OCI-LY1 (cell line): ENCODE results near the gene STON2.

Source experiments
- H2AFZ ChIP-seq: fragments of 200-600 bp; sonication (generic), shearing (Covaris generic); 2 replicates; pipeline ENCODE4 v1.6.0; 2014; ENCODE audit warnings: antibody characterized with exemption, mild to moderate bottlenecking, low read length
- H3F3A ChIP-seq: fragments of 200-600 bp; sonication (generic), shearing (Covaris generic); 2 replicates; pipeline ENCODE4 v1.6.0; 2014; ENCODE audit warnings: mild to moderate bottlenecking, antibody characterized with exemption, low read length, moderate library complexity; ENCODE audit not compliant: insufficient read depth
- H3K27ac ChIP-seq: fragments of 200-600 bp; sonication (generic); 2 replicates; pipeline ENCODE4 v1.5.1; 2014; ENCODE audit warnings: low read length, mixed run types, mild to moderate bottlenecking, low read depth; ENCODE audit not compliant: poor library complexity, severe bottlenecking
- H3K27me3 ChIP-seq: fragments of 200-600 bp; sonication (generic); 2 replicates; pipeline ENCODE4 v1.6.0; 2014; ENCODE audit warnings: antibody characterized with exemption, mild to moderate bottlenecking, low read length, moderate library complexity; ENCODE audit not compliant: insufficient read depth
- H3K36me3 ChIP-seq: fragments of 200-600 bp; sonication (generic); 2 replicates; pipeline ENCODE4 v1.6.1; 2014; ENCODE audit warnings: mild to moderate bottlenecking, antibody characterized with exemption, low read length, moderate library complexity, mixed read lengths; ENCODE audit not compliant: insufficient read depth
- H3K4me1 ChIP-seq: fragments of 200-600 bp; sonication (generic); 2 replicates; pipeline ENCODE4 v1.5.1; 2014; ENCODE audit warnings: mild to moderate bottlenecking, low read length, moderate library complexity; ENCODE audit not compliant: insufficient read depth, severe bottlenecking
- H3K4me2 ChIP-seq: fragments of 200-600 bp; sonication (generic), shearing (Covaris generic); 2 replicates; pipeline ENCODE4 v1.6.1; 2014; ENCODE audit warnings: low read length
- H3K4me3 ChIP-seq: fragments of 200-600 bp; sonication (generic); 2 replicates; pipeline ENCODE4 v1.5.1; 2014; ENCODE audit warnings: low read length, low read depth, mild to moderate bottlenecking, mixed read lengths; ENCODE audit not compliant: poor library complexity, severe bottlenecking
- H3K79me2 ChIP-seq: fragments of 200-600 bp; shearing (Covaris generic); 2 replicates; pipeline ENCODE4 v1.6.1; 2016; ENCODE audit warnings: mixed run types, low read length, mixed read lengths; ENCODE audit not compliant: insufficient read depth
- H3K9ac ChIP-seq: fragments of 200-600 bp; sonication (generic), shearing (Covaris generic); 2 replicates; pipeline ENCODE4 v1.6.1; 2014; ENCODE audit warnings: mild to moderate bottlenecking, low read length, mixed read lengths
- H3K9me2 ChIP-seq: fragments of 200-600 bp; sonication (generic), shearing (Covaris generic); 2 replicates; pipeline ENCODE4 v1.6.1; 2014; ENCODE audit warnings: low read depth, mild to moderate bottlenecking, low read length, mixed read lengths
- H3K9me3 ChIP-seq: fragments of 200-600 bp; shearing (Covaris generic); 2 replicates; pipeline ENCODE4 v1.6.1; 2014; ENCODE audit warnings: low read length, mixed read lengths
- H4K20me1 ChIP-seq: fragments of 200-600 bp; sonication (generic), shearing (Covaris generic); 2 replicates; pipeline ENCODE4 v1.6.0; 2016; ENCODE audit warnings: mild to moderate bottlenecking, low read length; ENCODE audit not compliant: insufficient read depth
- EZH2 ChIP-seq: fragments of 200-600 bp; sonication (generic), shearing (Covaris generic); IDR thresholded peaks from 2 replicates; pipeline ENCODE4 v1.8.0; 2017; ENCODE audit warnings: borderline replicate concordance, mixed run types, mild to moderate bottlenecking, antibody characterized with exemption, low read length, moderate library complexity, mixed read lengths
- TF ChIP-seq, protein P1 (sequence below): fragments of 200-600 bp; sonication (generic), shearing (Covaris generic); IDR thresholded peaks from 2 replicates; pipeline ENCODE4 v1.5.1; 2017; ENCODE audit warnings: mild to moderate bottlenecking, antibody characterized with exemption, low read length, moderate library complexity, mixed read lengths

Gene STON2

DNA sequence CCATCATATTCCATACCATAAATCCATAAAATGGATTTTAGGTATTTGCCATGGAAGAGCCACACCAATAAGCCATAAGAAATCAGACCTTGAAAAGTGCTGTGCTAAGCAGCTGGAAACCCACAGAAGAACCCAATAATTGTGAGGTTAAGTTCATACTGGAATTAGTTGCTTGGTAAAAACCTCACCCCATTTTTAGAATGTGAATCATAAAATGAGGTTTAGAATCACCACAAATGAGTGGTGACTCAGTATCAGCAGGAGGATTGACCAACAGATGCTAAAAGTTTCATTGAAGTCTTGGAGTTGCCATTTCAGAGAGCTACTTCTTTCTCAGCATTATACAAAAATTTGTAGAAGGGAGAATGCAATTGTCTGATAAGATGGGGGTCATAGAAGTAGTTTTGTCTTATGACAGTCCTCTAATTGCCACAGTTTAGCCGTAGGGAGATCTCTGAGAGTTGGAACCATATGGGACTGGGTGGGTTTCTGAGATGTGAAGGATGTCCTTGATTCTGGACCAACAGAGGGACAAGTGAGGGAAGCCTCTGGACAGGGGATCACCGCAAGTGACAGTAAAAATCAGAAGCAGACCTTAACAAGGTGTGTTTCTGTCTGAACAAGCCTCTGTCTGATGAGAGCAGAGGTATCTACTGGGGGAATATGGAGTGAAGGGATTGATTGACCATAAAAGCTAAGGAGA is 1.4 kb upstream of the STON2 start:
- H3F3A ChIP-seq: no peaks in the 10 kb centered on the region
- no peaks in the 10 kb centered on the region for H3K9me3 ChIP-seq
- no peaks in the 10 kb centered on the region for H3K27me3 ChIP-seq
- no peaks in the 10 kb centered on the region for H3K9me2 ChIP-seq
- H3K4me2 ChIP-seq: no peak overlapping the region
- no peak overlapping the region for H3K27ac ChIP-seq
- H4K20me1 ChIP-seq: no peaks in the 10 kb centered on the region
- H3K9ac ChIP-seq: no peak overlapping the region
- H2AFZ ChIP-seq: no peak overlapping the region
- H3K4me1 ChIP-seq: no peaks in the 10 kb centered on the region
- no peak overlapping the region for H3K4me3 ChIP-seq
- TF ChIP-seq, protein P1, sequence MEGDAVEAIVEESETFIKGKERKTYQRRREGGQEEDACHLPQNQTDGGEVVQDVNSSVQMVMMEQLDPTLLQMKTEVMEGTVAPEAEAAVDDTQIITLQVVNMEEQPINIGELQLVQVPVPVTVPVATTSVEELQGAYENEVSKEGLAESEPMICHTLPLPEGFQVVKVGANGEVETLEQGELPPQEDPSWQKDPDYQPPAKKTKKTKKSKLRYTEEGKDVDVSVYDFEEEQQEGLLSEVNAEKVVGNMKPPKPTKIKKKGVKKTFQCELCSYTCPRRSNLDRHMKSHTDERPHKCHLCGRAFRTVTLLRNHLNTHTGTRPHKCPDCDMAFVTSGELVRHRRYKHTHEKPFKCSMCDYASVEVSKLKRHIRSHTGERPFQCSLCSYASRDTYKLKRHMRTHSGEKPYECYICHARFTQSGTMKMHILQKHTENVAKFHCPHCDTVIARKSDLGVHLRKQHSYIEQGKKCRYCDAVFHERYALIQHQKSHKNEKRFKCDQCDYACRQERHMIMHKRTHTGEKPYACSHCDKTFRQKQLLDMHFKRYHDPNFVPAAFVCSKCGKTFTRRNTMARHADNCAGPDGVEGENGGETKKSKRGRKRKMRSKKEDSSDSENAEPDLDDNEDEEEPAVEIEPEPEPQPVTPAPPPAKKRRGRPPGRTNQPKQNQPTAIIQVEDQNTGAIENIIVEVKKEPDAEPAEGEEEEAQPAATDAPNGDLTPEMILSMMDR: no peak
- TF ChIP-seq EZH2: no peak
- no peaks in the 10 kb centered on the region for H3K79me2 ChIP-seq
- H3K36me3 ChIP-seq: no peaks in the 10 kb centered on the region

DNA sequence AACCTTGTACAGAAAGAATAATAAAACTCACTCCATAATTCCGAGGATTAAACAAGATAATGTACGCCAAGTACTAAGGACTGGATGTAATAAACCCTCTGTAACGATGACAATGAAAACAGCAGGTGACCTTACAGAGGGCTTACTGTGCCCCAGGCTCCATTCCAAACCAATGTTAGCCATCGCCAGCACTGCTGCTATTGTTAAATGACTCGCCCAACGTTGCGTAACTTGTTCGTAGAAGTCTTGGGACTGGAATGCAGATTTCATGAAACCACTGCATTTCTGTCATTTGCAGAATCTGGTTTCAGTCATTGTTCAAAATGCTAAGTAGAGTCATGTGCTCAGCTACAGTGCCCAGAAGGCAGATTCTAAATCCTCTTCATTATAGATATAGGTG is 728 bp upstream of the STON2 start:
- H3K9ac ChIP-seq: no peak overlapping the region
- H3K27ac ChIP-seq: no peak overlapping the region
- H3K4me3 ChIP-seq: no peak overlapping the region
- H3K27me3 ChIP-seq: no peaks in the 10 kb centered on the region
- no peaks in the 10 kb centered on the region for H4K20me1 ChIP-seq
- H2AFZ ChIP-seq: no peak overlapping the region
- H3K4me1 ChIP-seq: no peaks in the 10 kb centered on the region
- H3K9me3 ChIP-seq: no peaks in the 10 kb centered on the region
- no peaks in the 10 kb centered on the region for H3F3A ChIP-seq
- no peak for TF ChIP-seq EZH2
- TF ChIP-seq, protein P1: no peak
- no peaks in the 10 kb centered on the region for H3K79me2 ChIP-seq
- H3K36me3 ChIP-seq: no peaks in the 10 kb centered on the region
- no peak overlapping the region for H3K4me2 ChIP-seq
- H3K9me2 ChIP-seq: no peaks in the 10 kb centered on the region

DNA sequence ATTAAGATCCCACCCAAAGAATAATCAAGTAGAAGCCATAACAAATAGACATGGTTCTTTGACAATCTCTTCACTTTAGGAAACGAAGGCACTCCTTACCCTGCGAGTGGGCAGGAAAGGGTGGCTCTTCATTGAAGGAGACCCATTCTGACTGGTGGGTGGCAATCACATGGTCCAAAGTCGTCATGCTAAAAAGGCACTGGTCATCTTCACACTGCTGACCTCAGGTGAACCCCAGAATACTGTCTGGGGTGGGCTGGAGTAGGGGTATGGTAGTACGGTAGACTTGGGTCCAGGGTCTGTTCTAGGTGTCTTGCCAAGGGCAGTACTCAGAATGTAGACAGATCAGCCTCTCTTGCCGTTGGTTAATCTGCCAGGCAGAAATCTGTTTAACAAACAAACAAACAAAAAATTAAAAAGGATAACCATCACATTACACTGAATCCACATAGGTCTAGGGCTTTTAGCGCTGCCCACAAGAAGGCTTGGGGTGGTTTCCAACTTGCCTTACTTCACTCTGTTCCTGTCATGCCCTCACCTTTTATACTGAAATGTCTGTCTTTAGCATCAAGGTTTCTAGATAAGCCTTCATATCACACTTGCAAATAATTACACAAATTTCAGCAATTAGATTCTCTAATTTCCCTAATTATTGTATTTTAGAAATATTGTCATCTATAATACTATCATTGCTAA is 1.8 kb downstream of the STON2 start:
- H2AFZ ChIP-seq: no peak overlapping the region
- H4K20me1 ChIP-seq: no peaks in the 10 kb centered on the region
- no peaks in the 10 kb centered on the region for H3K4me1 ChIP-seq
- H3K36me3 ChIP-seq: no peaks in the 10 kb centered on the region
- H3K9me3 ChIP-seq: no peaks in the 10 kb centered on the region
- H3K9me2 ChIP-seq: no peaks in the 10 kb centered on the region
- H3K4me3 ChIP-seq: no peak overlapping the region
- TF ChIP-seq EZH2: no peak
- TF ChIP-seq, protein P1: no peak
- no peak overlapping the region for H3K27ac ChIP-seq
- H3F3A ChIP-seq: no peaks in the 10 kb centered on the region
- no peak overlapping the region for H3K4me2 ChIP-seq
- no peaks in the 10 kb centered on the region for H3K79me2 ChIP-seq
- H3K9ac ChIP-seq: no peak overlapping the region
- no peaks in the 10 kb centered on the region for H3K27me3 ChIP-seq
